Measurements from ENCODE around the gene ESRRB. TPM values are rescaled to one million over a fixed set of nuclear protein-coding genes. Genes with fewer than 3 reads are reported as not detected.

The ESRRB gene
- polyA plus RNA-seq, 1 of the 3 experiments (the other 2 are of a cell fraction): 0.05 TPM

DNA sequence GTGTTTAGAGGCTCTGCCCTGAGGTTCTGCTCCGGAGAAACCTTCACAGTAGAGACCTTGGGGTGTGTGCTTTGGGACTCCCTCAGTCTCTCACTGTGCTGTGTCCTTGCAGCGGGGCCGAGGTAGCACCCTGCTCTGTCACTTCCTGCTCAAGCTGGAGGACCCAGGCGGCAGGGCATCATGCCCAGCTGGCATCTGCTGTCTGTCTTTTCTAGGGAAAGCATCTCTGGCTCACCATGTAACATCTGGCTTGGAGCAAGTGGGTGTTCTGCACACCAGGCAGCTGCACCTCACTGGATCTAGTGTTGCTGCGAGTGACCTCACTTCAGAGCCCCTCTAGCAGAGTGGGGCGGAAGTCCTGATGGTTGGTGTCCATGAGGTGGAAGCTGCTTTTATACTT lies 124.5 kb downstream of the ESRRB start:
- no peak for DNase-seq
- Histone ChIP-seq H3K27me3 (ENCODE audit: insufficient read depth) (no peaks in the 10 kb centered on the region), H3F3A (replicated peaks; ENCODE audit: insufficient read depth) (no peaks in the 10 kb centered on the region), H3K36me3 (replicated peaks in 1 of 2; ENCODE audit: control insufficient read depth in 1 of 2, insufficient read depth in 2 of 2, low read length in 1 of 2) (no peaks in the 10 kb centered on the region), H3K27ac (ENCODE audit: low read depth in 2 of 2, low read length in 1 of 2) (no peak overlapping the region), H4K20me1 (ENCODE audit: insufficient read depth) (no peaks in the 10 kb centered on the region), H2AFZ (ENCODE audit: low read depth) (peak overlapping the region; percentile 62; the same call in 1 of the 2 replicates), H3K4me2 (no peak overlapping the region), H3K9ac (no peak overlapping the region), H3K9me2 (no peaks in the 10 kb centered on the region), H3K4me3 (ENCODE audit: low read depth in 2 of 2, low read length in 1 of 2) (no peak overlapping the region), H3K4me1 (ENCODE audit: control insufficient read depth in 1 of 2, insufficient read depth in 2 of 2, low read depth in 1 of 2, low read length in 1 of 2) (peaks cover 5 to 22% of the 10 kb centered on the region in 2 experiments; a peak in 2 of 4 replicates), H3K9me3 (no peaks in the 10 kb centered on the region), H3K79me2 (ENCODE audit: insufficient read depth) (no peaks in the 10 kb centered on the region)
- TF ChIP-seq, protein P1, sequence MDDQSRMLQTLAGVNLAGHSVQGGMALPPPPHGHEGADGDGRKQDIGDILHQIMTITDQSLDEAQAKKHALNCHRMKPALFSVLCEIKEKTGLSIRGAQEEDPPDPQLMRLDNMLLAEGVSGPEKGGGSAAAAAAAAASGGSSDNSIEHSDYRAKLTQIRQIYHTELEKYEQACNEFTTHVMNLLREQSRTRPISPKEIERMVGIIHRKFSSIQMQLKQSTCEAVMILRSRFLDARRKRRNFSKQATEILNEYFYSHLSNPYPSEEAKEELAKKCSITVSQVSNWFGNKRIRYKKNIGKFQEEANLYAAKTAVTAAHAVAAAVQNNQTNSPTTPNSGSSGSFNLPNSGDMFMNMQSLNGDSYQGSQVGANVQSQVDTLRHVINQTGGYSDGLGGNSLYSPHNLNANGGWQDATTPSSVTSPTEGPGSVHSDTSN (IDR thresholded peaks at IDR 0.05): no peak
- no peak for TF ChIP-seq REST (IDR thresholded peaks at IDR 0.05; ENCODE audit: low read depth, low read length)
- CTCF ChIA-PET: interaction anchor here (2.2 to 5.9 kb wide), 2 partner anchors 9 to 12 kb away, joined by 11 to 47 read pairs; no protein-coding TSS in a partner anchor
- 65% methylated on average over 5 of the region's 6 CpGs for WGBS (ENCODE audit: low lambda C conversion rate)
- POLR2A ChIA-PET: no interaction called here

GRCh38 chr14:76501156-76501720 lies 125.3 kb downstream of the ESRRB start:
- no peak overlapping the region for H3K9ac ChIP-seq
- H3K9me3 ChIP-seq: no peaks in the 10 kb centered on the region
- no peak for TF ChIP-seq EZH2phosphoT487 (IDR thresholded peaks at IDR 0.05; ENCODE audit: borderline replicate concordance, low read depth)
- no peak for TF ChIP-seq TAF1 (IDR thresholded peaks at IDR 0.05; ENCODE audit: borderline replicate concordance, low read depth, low read length)
- TF ChIP-seq TCF12 (IDR thresholded peaks at IDR 0.05): no peak
- TF ChIP-seq REST (IDR thresholded peaks at IDR 0.05; ENCODE audit: low read depth, low read length): no peak
- TF ChIP-seq RAD21 (IDR thresholded peaks at IDR 0.05; ENCODE audit: low read length): no peak
- no peak for DNase-seq
- no peak overlapping the region for H3K4me2 ChIP-seq
- H3K4me1 ChIP-seq (ENCODE audit: control insufficient read depth in 1 of 2, insufficient read depth in 2 of 2, low read depth in 1 of 2, low read length in 1 of 2): peaks cover 5 to 23% of the 10 kb centered on the region in 2 experiments; a peak in 2 of 4 replicates
- no peaks in the 10 kb centered on the region for H3K79me2 ChIP-seq (ENCODE audit: insufficient read depth)
- H3K27me3 ChIP-seq (ENCODE audit: insufficient read depth): no peaks in the 10 kb centered on the region
- 65% methylated on average over 3 of the region's 7 CpGs for WGBS (ENCODE audit: low lambda C conversion rate)
- H2AFZ ChIP-seq (ENCODE audit: low read depth): no peak overlapping the region
- CTCF ChIA-PET: interaction anchor here (0.6 to 5.9 kb wide), 4 partner anchors 9 to 313 kb away, joined by 3 to 47 read pairs (median 7); no protein-coding TSS in a partner anchor
- no peaks in the 10 kb centered on the region for H3K36me3 ChIP-seq (replicated peaks in 1 of 2; ENCODE audit: control insufficient read depth in 1 of 2, insufficient read depth in 2 of 2, low read length in 1 of 2)
- H3F3A ChIP-seq (replicated peaks; ENCODE audit: insufficient read depth): no peaks in the 10 kb centered on the region
- no peak overlapping the region for H3K27ac ChIP-seq (ENCODE audit: low read depth in 2 of 2, low read length in 1 of 2)
- POLR2A ChIA-PET: no interaction called here
- no peaks in the 10 kb centered on the region for H3K9me2 ChIP-seq
- no peak overlapping the region for H3K4me3 ChIP-seq (ENCODE audit: low read depth in 2 of 2, low read length in 1 of 2)
- no peaks in the 10 kb centered on the region for H4K20me1 ChIP-seq (ENCODE audit: insufficient read depth)
